Testis (tissue), 3 donors: ENCODE results near the gene ASTN1. TPM values are rescaled to one million over a fixed set of nuclear protein-coding genes. Genes with fewer than 3 reads are reported as not detected.
A peak's percentile ranks its signal among the peaks of the same experiment; 100 is the strongest.

ENCODE experiments used
- DNase-seq: peaks from one replicate; pipeline ENCODE4 v3.0.0-alpha.2; 2019
- H3K27ac ChIP-seq, 2 donors: fragments of 200-600 bp; sonication (generic); one replicate each; pipeline ENCODE4 v1.5.1; 2019
- H3K27me3 ChIP-seq: fragments of 200-600 bp; sonication (generic); one replicate; pipeline ENCODE4 v1.5.1; 2019
- H3K36me3 ChIP-seq: fragments of 200-600 bp; sonication (generic); one replicate; pipeline ENCODE4 v1.5.1; 2017; ENCODE audit warnings: low read depth; ENCODE audit errors: missing control alignments
- H3K4me1 ChIP-seq: fragments of 200-600 bp; sonication (generic); one replicate; pipeline ENCODE4 v1.5.1; 2019
- H3K4me3 ChIP-seq, 2 donors: fragments of 200-600 bp; sonication (generic); one replicate each; pipeline ENCODE4 v1.5.1; 2017 to 2019
- H3K9me3 ChIP-seq: fragments of 200-600 bp; sonication (generic); one replicate; pipeline ENCODE4 v1.5.1; 2017
- CTCF ChIP-seq, 3 experiments: fragments of 450-650 bp in 2 of 3; fragments of 200-600 bp in 1 of 3; sonication (generic) in 1 of 3; IDR thresholded peaks; one replicate each; pipeline ENCODE4 v1.5.1; 2016 to 2019; ENCODE audit warnings: antibody characterized with exemption in 3 of 3, mild to moderate bottlenecking in 2 of 3, moderate library complexity in 1 of 3
- POLR2A ChIP-seq: fragments of 450-650 bp; IDR thresholded peaks from one replicate; pipeline ENCODE4 v1.6.1; 2017; ENCODE audit warnings: antibody characterized with exemption, mild to moderate bottlenecking, moderate library complexity
- WGBS, 2 donors: methylation state at CpG; one replicate each; pipeline ENCODE4 v1.1.5; 2018; 5-methylcytosine and 5-hydroxymethylcytosine counted together
- intact Hi-C: fragments of 100-400 bp; cut with DNase I; formaldehyde crosslinking; loops from one replicate; pipeline ENCODE4 v1.15.1; 2023; ENCODE audit warnings: low total_unique reads
- polyA plus RNA-seq: library from polyadenylated mRNA; stranded (reverse); fragments of 350-450 nt; fragmentation: Illumina TruSeq; extraction: RNeasy Lipid Tissue Mini Kit (QIAGEN cat#74804); gene quantifications from one replicate; pipeline ENCODE4 v1.2.3, GENCODE V29; 2014; ENCODE audit warnings: low read depth, low replicate concordance; ENCODE audit not compliant: insufficient read depth
- total RNA-seq, 2 donors: library from RNA; depleted of rRNA; stranded (reverse); fragments of >200 nt; gene quantifications; one replicate each; pipeline ENCODE4 v1.2.3, GENCODE V29; 2016

ASTN1 gene
- total and polyA plus RNA-seq, 3 donors from 2014 or later = 1.2 to 2.7 (median 2.1) TPM

DNA sequence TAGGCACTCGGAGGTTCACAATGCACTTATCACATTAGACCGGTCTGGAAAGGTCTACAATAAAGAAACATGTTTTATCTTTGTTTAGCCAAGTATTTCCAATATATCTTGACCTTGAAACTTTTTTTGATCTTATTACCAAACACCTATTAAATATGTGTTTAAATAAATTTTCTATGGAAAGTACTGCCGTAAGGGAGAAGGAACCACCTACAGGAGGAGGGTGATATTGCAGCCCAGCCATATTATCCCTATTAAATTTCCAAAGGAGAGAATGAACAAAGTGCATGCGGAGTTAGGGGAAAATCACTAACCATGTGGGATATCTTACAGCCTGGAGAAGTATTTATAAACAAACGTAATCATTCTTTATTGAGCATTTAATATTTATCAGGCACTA lies 20.7 kb upstream of the ASTN1 start:
- intact Hi-C loops = no loop called here
- peak; percentile 37 for DNase-seq

DNA sequence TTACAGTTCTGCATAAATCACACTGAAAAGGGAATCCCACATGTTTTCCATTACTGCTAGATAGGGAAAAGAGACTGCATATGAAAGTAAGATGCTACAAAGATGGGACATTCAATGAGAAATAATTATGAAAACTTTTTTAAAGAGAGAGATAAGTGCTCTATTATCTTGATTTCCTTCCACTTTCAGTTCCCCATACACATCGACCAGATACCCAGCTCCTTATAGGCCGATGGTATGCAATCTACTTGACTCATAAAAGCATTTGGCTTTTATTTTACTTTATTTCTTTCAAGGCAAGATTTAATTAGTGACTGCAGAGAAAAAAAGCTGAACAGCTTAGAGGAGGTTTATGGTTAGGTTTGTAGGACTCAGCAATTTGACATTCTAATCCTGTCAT lies 19.3 kb upstream of the ASTN1 start:
- H3K27me3 ChIP-seq = no peaks in the 10 kb centered on the region
- DNase-seq = no peak
- intact Hi-C loops = no loop called here
- H3K36me3 ChIP-seq = no peaks in the 10 kb centered on the region
- TF ChIP-seq CTCF (IDR thresholded peaks at IDR 0.05) = no peak
- no peak for TF ChIP-seq POLR2A
- no peak overlapping the region for H3K4me3 ChIP-seq
- H3K27ac ChIP-seq = no peak overlapping the region
- 70 to 74% methylated on average over 2 of the region's 2 CpGs for WGBS, 2 donors
- no peaks in the 10 kb centered on the region for H3K9me3 ChIP-seq
- H3K4me1 ChIP-seq = no peaks in the 10 kb centered on the region

More for the DNA sequence above, 20.7 kb upstream of the ASTN1 start:
- 82 to 87% methylated on average over 5 of the region's 5 CpGs for WGBS, 2 donors
- Histone ChIP-seq H3K4me3 (no peak overlapping the region), H3K4me1 (no peaks in the 10 kb centered on the region), H3K27me3 (no peaks in the 10 kb centered on the region), H3K9me3 (no peaks in the 10 kb centered on the region), H3K27ac (no peak overlapping the region), H3K36me3 (no peaks in the 10 kb centered on the region)
- TF ChIP-seq CTCF (IDR thresholded peaks at IDR 0.05) (peak in 2 of 3 experiments; percentile 38 to 64), POLR2A (no peak)

- peak overlapping the region; percentile 13 to 40 for H3K4me3 ChIP-seq
Observed at GRCh38 chr1:177181631-177182291, 17.2 kb upstream of the ASTN1 start.

DNA sequence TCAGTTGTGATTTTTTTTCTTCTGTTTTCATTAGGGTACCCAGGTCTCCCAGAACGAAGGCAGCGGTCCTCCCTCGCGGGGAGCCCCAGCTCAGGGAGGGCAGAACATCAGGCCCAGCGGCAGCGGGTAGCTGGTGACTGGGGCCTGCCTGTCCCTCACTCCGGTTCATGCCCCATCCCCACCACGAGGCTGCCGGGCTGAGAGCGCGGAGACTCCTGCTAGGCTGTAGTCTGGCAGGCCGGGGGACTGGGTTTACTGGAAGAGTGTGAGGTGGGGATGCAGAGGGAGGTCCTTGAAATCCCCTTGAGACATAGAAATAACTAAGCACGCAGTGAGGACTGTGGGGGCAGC lies 16.7 kb upstream of the ASTN1 start:
- no peak for TF ChIP-seq POLR2A
- TF ChIP-seq CTCF (IDR thresholded peaks at IDR 0.05) = no peak
- WGBS, 2 donors = 42 to 43% methylated on average over 12 to 13 of the region's 13 CpGs
- H3K27me3 ChIP-seq = no peaks in the 10 kb centered on the region
- H3K4me3 ChIP-seq = peak overlapping the region; percentile 13 to 40
- peak; percentile 16 for DNase-seq
- no peaks in the 10 kb centered on the region for H3K4me1 ChIP-seq
- no peaks in the 10 kb centered on the region for H3K36me3 ChIP-seq
- H3K9me3 ChIP-seq = no peaks in the 10 kb centered on the region
- intact Hi-C loops = no loop called here
- H3K27ac ChIP-seq = no peak overlapping the region

More at GRCh38 chr1:177181631-177182291, 17.2 kb upstream of the ASTN1 start:
- 0 to 2% methylated on average over 16 to 32 of the region's 32 CpGs for WGBS, 2 donors
- Histone ChIP-seq H3K9me3 (no peaks in the 10 kb centered on the region), H3K27me3 (no peaks in the 10 kb centered on the region), H3K4me1 (no peaks in the 10 kb centered on the region), H3K27ac (no peak overlapping the region), H3K36me3 (no peaks in the 10 kb centered on the region)
- TF ChIP-seq CTCF (IDR thresholded peaks at IDR 0.05) (peak; percentile 26 to 75 (median 64)), POLR2A (no peak)
- DNase-seq = peak; percentile 76
- intact Hi-C loops = no loop called here
